DND-41 (cell line): ENCODE results near the gene SDF2L1.

Source experiments
- EZH2 ChIP-seq: IDR thresholded peaks from 3 replicates; pipeline ENCODE4 v1.6.1; 2012; ENCODE audit warnings: borderline replicate concordance, low read depth, mild to moderate bottlenecking, moderate library complexity, low read length, inconsistent platforms; ENCODE audit not compliant: severe bottlenecking
- TF ChIP-seq, protein P1 (sequence below): IDR thresholded peaks from 2 replicates; pipeline ENCODE4 v1.5.1; 2012; ENCODE audit warnings: borderline replicate concordance, low read length, moderate library complexity, mild to moderate bottlenecking; ENCODE audit not compliant: poor library complexity, severe bottlenecking; ENCODE audit errors: extremely low read depth

DNA sequence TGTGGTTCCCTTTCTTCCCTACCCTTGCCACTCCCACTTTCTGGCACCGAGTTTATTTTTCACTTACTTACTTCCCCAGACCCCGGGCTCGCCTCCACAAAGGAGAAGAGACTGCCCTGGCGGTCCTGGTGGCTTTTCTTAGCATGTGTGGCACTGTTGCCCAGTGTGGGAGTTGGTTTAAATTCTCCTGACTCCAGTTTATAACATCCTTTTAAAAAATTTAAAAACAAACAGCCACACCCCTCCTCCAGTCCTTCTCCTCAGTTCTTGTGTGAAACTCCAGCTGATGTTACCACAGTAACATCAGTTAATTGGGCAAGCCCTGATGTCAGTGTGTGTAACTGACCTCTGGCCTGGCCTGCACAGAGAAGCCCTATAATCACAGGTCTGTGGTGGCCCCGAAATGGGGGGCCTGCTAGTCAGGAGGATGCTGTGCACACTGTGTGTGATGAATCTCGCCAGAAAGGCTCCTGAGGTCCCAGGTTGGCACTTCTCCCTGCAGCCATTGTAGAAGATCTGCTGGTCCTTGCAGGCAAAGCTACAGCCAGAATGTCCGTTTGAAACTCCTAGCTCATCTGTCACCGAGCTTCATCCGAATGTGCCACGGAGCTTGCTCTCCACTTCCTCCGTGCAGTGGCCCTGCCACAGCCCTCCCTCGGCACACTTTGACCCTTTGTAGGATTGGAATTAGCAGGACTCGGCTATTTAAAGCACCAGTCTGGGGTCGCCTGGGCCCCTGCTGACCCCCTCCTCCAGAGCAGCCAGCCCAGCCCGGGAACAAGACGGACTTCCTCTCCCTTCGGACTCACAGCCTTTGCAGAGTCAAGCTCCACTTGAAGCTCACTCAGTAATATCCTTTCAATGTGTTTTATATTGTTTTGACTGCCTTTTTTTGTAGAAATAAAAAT lies 19.8 kb upstream of the SDF2L1 start:
- TF ChIP-seq, protein P1, sequence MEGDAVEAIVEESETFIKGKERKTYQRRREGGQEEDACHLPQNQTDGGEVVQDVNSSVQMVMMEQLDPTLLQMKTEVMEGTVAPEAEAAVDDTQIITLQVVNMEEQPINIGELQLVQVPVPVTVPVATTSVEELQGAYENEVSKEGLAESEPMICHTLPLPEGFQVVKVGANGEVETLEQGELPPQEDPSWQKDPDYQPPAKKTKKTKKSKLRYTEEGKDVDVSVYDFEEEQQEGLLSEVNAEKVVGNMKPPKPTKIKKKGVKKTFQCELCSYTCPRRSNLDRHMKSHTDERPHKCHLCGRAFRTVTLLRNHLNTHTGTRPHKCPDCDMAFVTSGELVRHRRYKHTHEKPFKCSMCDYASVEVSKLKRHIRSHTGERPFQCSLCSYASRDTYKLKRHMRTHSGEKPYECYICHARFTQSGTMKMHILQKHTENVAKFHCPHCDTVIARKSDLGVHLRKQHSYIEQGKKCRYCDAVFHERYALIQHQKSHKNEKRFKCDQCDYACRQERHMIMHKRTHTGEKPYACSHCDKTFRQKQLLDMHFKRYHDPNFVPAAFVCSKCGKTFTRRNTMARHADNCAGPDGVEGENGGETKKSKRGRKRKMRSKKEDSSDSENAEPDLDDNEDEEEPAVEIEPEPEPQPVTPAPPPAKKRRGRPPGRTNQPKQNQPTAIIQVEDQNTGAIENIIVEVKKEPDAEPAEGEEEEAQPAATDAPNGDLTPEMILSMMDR, result no peak
- TF ChIP-seq EZH2, result no peak
